H1 (cell line): ENCODE measurements around the gene PRKAG1. TPM values are rescaled to one million over a fixed set of nuclear protein-coding genes. Genes with fewer than 3 reads are reported as not detected.

Experiments
- CTCF ChIA-PET: fragments of 300-600 bp; sonication (Branson Sonifier 250); formaldehyde crosslinking; loops from one replicate; lab custom pipeline; 2021; ENCODE audit not compliant: partially characterized antibody; lab: Charles Lee
- POLR2A ChIA-PET: fragments of 300-600 bp; sonication (Branson Sonifier 250); formaldehyde crosslinking; loops from one replicate; lab custom pipeline; 2021; ENCODE audit warnings: inconsistent platforms; ENCODE audit not compliant: partially characterized antibody; lab: Charles Lee
- DNase-seq, 2 experiments: peaks; one replicate each; pipeline versions ENCODE4 v3.0.0 to v3.0.0-alpha.2; 2010 to 2022; ENCODE audit warnings: low spot score in 2 of 2, low read depth in 1 of 2, mixed read lengths in 1 of 2
- FAIRE-seq: peaks from 2 replicates; lab custom pipeline; 2011; peaks lifted over from hg19 to GRCh38; lab: Jason Lieb, UNC
- H2AFZ ChIP-seq: 2 replicates; pipeline ENCODE4 v1.8.1; 2012; ENCODE audit warnings: low read length, inconsistent platforms
- H2AK5ac ChIP-seq: 2 replicates; pipeline ENCODE4 v1.6.1; 2013; ENCODE audit warnings: low read depth, low read length
- H2BK120ac ChIP-seq: replicated peaks from 2 replicates; pipeline ENCODE3; 2013; ENCODE audit warnings: low read depth, low read length, inconsistent platforms
- H2BK12ac ChIP-seq: 2 replicates; pipeline ENCODE4 v1.6.1; 2013; ENCODE audit warnings: low read depth, low read length
- H2BK15ac ChIP-seq: 2 replicates; pipeline ENCODE4 v1.6.1; 2013; ENCODE audit warnings: low read length
- H2BK20ac ChIP-seq: 2 replicates; pipeline ENCODE4 v1.6.1; 2013; ENCODE audit warnings: low read length
- H2BK5ac ChIP-seq: 2 replicates; pipeline ENCODE4 v1.6.1; 2013; ENCODE audit warnings: low read depth, low read length
- H3K14ac ChIP-seq: 2 replicates; pipeline ENCODE4 v1.6.1; 2013; ENCODE audit warnings: inconsistent platforms; ENCODE audit not compliant: insufficient read length
- H3K18ac ChIP-seq: 2 replicates; pipeline ENCODE4 v1.6.1; 2013; ENCODE audit warnings: low read length; ENCODE audit errors: extremely low read depth
- H3K23ac ChIP-seq: 2 replicates; pipeline ENCODE4 v1.6.1; 2013; ENCODE audit warnings: inconsistent platforms; ENCODE audit not compliant: insufficient read length
- H3K23me2 ChIP-seq: 2 replicates; pipeline ENCODE4 v1.6.1; 2013; ENCODE audit warnings: low read depth, low read length
- H3K27ac ChIP-seq: 2 replicates; pipeline ENCODE4 v1.6.1; 2011; ENCODE audit warnings: low read depth, low read length, inconsistent platforms
- H3K27me3 ChIP-seq, 4 experiments: replicated peaks in 1 of 4; 1 replicate in 1 of 4; 2 replicates in 3 of 4; pipeline versions ENCODE4 v1.6.1 to v1.8.1; 2011 to 2013; ENCODE audit warnings: low read length in 3 of 4, mild to moderate bottlenecking in 3 of 4, inconsistent platforms in 2 of 4, mixed read lengths in 2 of 4, moderate library complexity in 1 of 4; ENCODE audit not compliant: control insufficient read depth in 3 of 4, insufficient read depth in 3 of 4; ENCODE audit errors: extremely low read depth in 1 of 4
- H3K36me3 ChIP-seq, 4 experiments: 2 replicates each; pipeline versions ENCODE4 v1.6.1 to v1.8.1; 2011 to 2013; ENCODE audit warnings: mild to moderate bottlenecking in 4 of 4, low read length in 3 of 4, moderate library complexity in 2 of 4, control low read depth in 1 of 4, inconsistent platforms in 1 of 4; ENCODE audit not compliant: insufficient read depth in 4 of 4, control insufficient read depth in 2 of 4
- H3K4ac ChIP-seq: replicated peaks from 2 replicates; pipeline ENCODE3; 2013; ENCODE audit warnings: low read length, low read depth, mixed read lengths, inconsistent platforms; ENCODE audit not compliant: insufficient read length
- H3K4me1 ChIP-seq, 4 experiments: replicated peaks in 1 of 4; 1 replicate in 1 of 4; 2 replicates in 3 of 4; pipeline versions ENCODE4 v1.6.1 to v1.8.1; 2011 to 2013; ENCODE audit warnings: low read length in 3 of 4, inconsistent platforms in 2 of 4, mixed read lengths in 1 of 4; ENCODE audit not compliant: insufficient read depth in 4 of 4, control insufficient read depth in 3 of 4
- H3K4me2 ChIP-seq, 2 experiments: 2 replicates each; pipeline versions ENCODE4 v1.6.1 to v1.8.1; 2011 to 2013; ENCODE audit warnings: low read depth in 2 of 2, low read length in 2 of 2, control low read depth in 1 of 2, inconsistent platforms in 1 of 2, mild to moderate bottlenecking in 1 of 2; ENCODE audit not compliant: insufficient read depth in 1 of 2
- H3K4me3 ChIP-seq, 4 experiments: fragments of 200-600, 300-600 bp in 1 of 4; sonication (generic), shearing (Covaris generic), sonication (Bioruptor Twin) in 1 of 4; 2 replicates each; pipeline versions ENCODE4 v1.5.1 to v1.8.1; 2011 to 2016; ENCODE audit warnings: low read length in 4 of 4, low read depth in 3 of 4, control low read depth in 2 of 4, inconsistent platforms in 2 of 4, mild to moderate bottlenecking in 2 of 4, mixed read lengths in 1 of 4, moderate library complexity in 1 of 4; ENCODE audit not compliant: insufficient read depth in 2 of 4; ENCODE audit errors: extremely low read depth in 1 of 4
- H3K56ac ChIP-seq: replicated peaks from 2 replicates; pipeline ENCODE3; 2013; ENCODE audit warnings: low read depth, mild to moderate bottlenecking, mixed read lengths, low read length, inconsistent platforms; ENCODE audit not compliant: insufficient read length
- H3K79me1 ChIP-seq: 2 replicates; pipeline ENCODE4 v1.6.1; 2013; ENCODE audit warnings: low read depth, low read length, control low read depth
- H3K79me2 ChIP-seq, 2 experiments: 2 replicates each; pipeline versions ENCODE4 v1.6.1 to v1.8.1; 2012 to 2013; ENCODE audit warnings: low read length in 2 of 2, mild to moderate bottlenecking in 2 of 2, inconsistent platforms in 1 of 2; ENCODE audit not compliant: insufficient read depth in 2 of 2, control insufficient read depth in 1 of 2
- H3K9ac ChIP-seq, 4 experiments: replicated peaks in 1 of 4; 1 replicate in 1 of 4; 2 replicates in 3 of 4; pipeline versions ENCODE4 v1.6.1 to v1.8.1; 2011 to 2013; ENCODE audit warnings: low read depth in 3 of 4, low read length in 3 of 4, control low read depth in 2 of 4, mild to moderate bottlenecking in 2 of 4, moderate library complexity in 2 of 4, inconsistent platforms in 1 of 4; ENCODE audit errors: extremely low read depth in 1 of 4
- H3K9me3 ChIP-seq, 2 experiments: 2 replicates each; pipeline versions ENCODE4 v1.6.1 to v1.8.1; 2012 to 2013; ENCODE audit warnings: mild to moderate bottlenecking in 2 of 2, moderate library complexity in 2 of 2, control low read depth in 1 of 2, inconsistent platforms in 1 of 2, low read depth in 1 of 2, low read length in 1 of 2, mixed read lengths in 1 of 2; ENCODE audit not compliant: insufficient read depth in 2 of 2
- H4K20me1 ChIP-seq, 2 experiments: replicated peaks in 1 of 2; 2 replicates each; pipeline versions ENCODE3 to v1.8.1; 2011 to 2013; ENCODE audit warnings: inconsistent platforms in 2 of 2, low read length in 2 of 2, mild to moderate bottlenecking in 1 of 2; ENCODE audit not compliant: insufficient read depth in 2 of 2, control insufficient read depth in 1 of 2
- H4K5ac ChIP-seq: 2 replicates; pipeline ENCODE4 v1.6.1; 2013; ENCODE audit warnings: low read length, low read depth, mixed read lengths, inconsistent platforms; ENCODE audit not compliant: insufficient read length
- H4K8ac ChIP-seq: 2 replicates; pipeline ENCODE4 v1.8.0; 2013; ENCODE audit warnings: mild to moderate bottlenecking, moderate library complexity, low read length, inconsistent platforms; ENCODE audit not compliant: insufficient read depth; ENCODE audit errors: extremely low read depth
- H4K91ac ChIP-seq: replicated peaks from 2 replicates; pipeline ENCODE3; 2013; ENCODE audit warnings: low read length, mixed read lengths, inconsistent platforms; ENCODE audit not compliant: insufficient read length
- JUN ChIP-seq: IDR thresholded peaks from 2 replicates; pipeline ENCODE4 v1.6.1; 2011; ENCODE audit warnings: low read depth, mild to moderate bottlenecking, improper control_type of control experiment, low read length
- RNF2 ChIP-seq: fragments of 200-900, 300-1000 bp; sonication (generic); IDR thresholded peaks from 2 replicates; pipeline ENCODE4 v1.7.1; 2016; ENCODE audit warnings: borderline replicate concordance, low read depth, mild to moderate bottlenecking, antibody characterized with exemption, low read length; ENCODE audit not compliant: poor library complexity, severe bottlenecking; ENCODE audit errors: missing control alignments
- SRF ChIP-seq: IDR thresholded peaks from 2 replicates; pipeline ENCODE4 v1.6.1; 2011; ENCODE audit warnings: mild to moderate bottlenecking, low read depth, low read length, moderate library complexity
- WGBS, 2 experiments: shearing (Covaris generic) in 1 of 2; methylation state at CpG; one replicate each; pipeline versions ENCODE4 v1.1.6 to v1.1.7; 2013 to 2015; ENCODE audit warnings: low lambda C conversion rate in 2 of 2, mixed read lengths in 2 of 2, inconsistent platforms in 1 of 2, low coverage in 1 of 2, missing lambda C conversion rate in 1 of 2; ENCODE audit not compliant: insufficient replicate concordance in 2 of 2, insufficient coverage in 1 of 2, insufficient read length in 1 of 2; ENCODE audit errors: extremely low coverage in 1 of 2, missing lambda C conversion rate in 1 of 2; 5-methylcytosine and 5-hydroxymethylcytosine counted together
- polyA plus RNA-seq, 7 experiments: library from polyadenylated mRNA; depleted of rRNA in 3 of 7; stranded (reverse) in 5 of 7; unstranded in 2 of 7; fragments of >200 nt in 5 of 7; fragments of 200-250 nt in 2 of 7; gene quantifications; 1 replicate in 5 of 7; 2 replicates in 1 of 7; 4 replicates in 1 of 7; pipeline versions ENCODE4 v1.2.1 to v1.2.3, GENCODE V29; 2011 to 2013; ENCODE audit warnings: missing spikeins in 2 of 7, mixed read lengths in 2 of 7
- total RNA-seq: library from RNA; stranded (reverse); fragmentation: NEBNext Ultra II Directional; extraction: Animal tissue kit (Norgen Biotek cat#: 25700); gene quantifications from 2 replicates; pipeline ENCODE4 v1.2.1, GENCODE V29; 2021

PRKAG1 gene
- total and polyA plus RNA-seq, 2 of the 8 experiments (the other 6 are each of a cell fraction or from before 2014, with no cell fraction given), result 38.6 to 57.5 TPM

- no peaks in the 10 kb centered on the region for H3K23me2 ChIP-seq
- no peaks in the 10 kb centered on the region for H3K27me3 ChIP-seq
- no peak overlapping the region for H3K23ac ChIP-seq
- no peak for FAIRE-seq
- H3K9ac ChIP-seq, result no peak overlapping the region
- H3K4me2 ChIP-seq, result no peak overlapping the region
- no peak for DNase-seq
- H3K79me2 ChIP-seq, result no peaks in the 10 kb centered on the region
- H3K27ac ChIP-seq, result no peak overlapping the region
- H3K4me1 ChIP-seq, result no peaks in the 10 kb centered on the region
- H2BK120ac ChIP-seq, result no peak overlapping the region
- no peaks in the 10 kb centered on the region; the same call in 1 of the 2 replicates for H3K79me1 ChIP-seq
- no peak overlapping the region for H4K5ac ChIP-seq
- no peak overlapping the region for H4K91ac ChIP-seq
- no peak overlapping the region for H3K18ac ChIP-seq
- no peak overlapping the region for H2BK5ac ChIP-seq
- H3K4ac ChIP-seq, result no peak overlapping the region
- no peak overlapping the region for H2AFZ ChIP-seq
- TF ChIP-seq RNF2 (no peak), SRF (no peak), JUN (no peak)
- H2BK15ac ChIP-seq, result no peak overlapping the region
- ChIA-PET CTCF (interaction anchor here (1.2 to 9.1 kb wide), 6 partner anchors 8 to 43 kb away, joined by 3 to 126 read pairs (median 29); no protein-coding TSS in a partner anchor), POLR2A (interaction anchor here (2.3 to 21.2 kb wide), 3 partner anchors 9 to 59 kb away, joined by 5 to 339 read pairs (median 13); no protein-coding TSS in a partner anchor)
- no peak overlapping the region for H3K56ac ChIP-seq
- WGBS, 2 experiments, result 91% methylated on average over 12 of the region's 12 CpGs; no CpG with 5 or more reads in 1 of the 2 experiments
- no peak overlapping the region for H2AK5ac ChIP-seq
- H2BK20ac ChIP-seq, result no peak overlapping the region
- no peak overlapping the region for H3K14ac ChIP-seq
- peaks cover 21 to 37% of the 10 kb centered on the region in 2 experiments for H4K20me1 ChIP-seq
- H2BK12ac ChIP-seq, result no peak overlapping the region
- peaks cover 55 to 87% (median 84%) of the 10 kb centered on the region in 4 experiments for H3K36me3 ChIP-seq
- no peaks in the 10 kb centered on the region for H3K9me3 ChIP-seq
- H3K4me3 ChIP-seq, result no peak overlapping the region
- no peak overlapping the region; the same call in 1 of the 2 replicates for H4K8ac ChIP-seq
These were observed 27.7 kb upstream of the PRKAG1 start for GRCh38 chr12:49046129-49046895.
